ENCODE results near the gene DLG1.
"Not testable (repeated sequence)": the region's sequence is repeated elsewhere in the genome, so short reads cannot be mapped to it uniquely, and the experiment has no call there.

Gene DLG1

DNA sequence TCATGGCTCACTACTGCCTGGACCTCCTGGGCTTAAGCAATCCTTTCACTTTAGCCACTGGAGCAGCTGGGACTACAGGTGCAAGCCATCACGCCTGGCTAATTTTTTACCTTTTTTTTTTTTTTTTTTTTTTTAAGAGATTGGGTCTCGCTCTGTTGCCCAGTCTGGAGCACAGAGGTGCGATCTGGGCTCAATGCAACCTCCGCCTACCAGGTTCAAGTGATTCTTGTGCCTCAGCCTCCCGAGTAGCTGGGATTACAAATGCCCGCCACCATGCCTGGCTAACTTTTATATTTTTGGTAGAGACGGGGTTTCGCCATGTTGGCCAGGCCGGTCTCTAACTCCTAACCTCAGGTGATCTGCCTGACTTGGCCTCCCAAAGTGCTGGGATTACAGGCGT is 218.1 kb downstream of the DLG1 start:
- no peak for DNase-seq

DNA sequence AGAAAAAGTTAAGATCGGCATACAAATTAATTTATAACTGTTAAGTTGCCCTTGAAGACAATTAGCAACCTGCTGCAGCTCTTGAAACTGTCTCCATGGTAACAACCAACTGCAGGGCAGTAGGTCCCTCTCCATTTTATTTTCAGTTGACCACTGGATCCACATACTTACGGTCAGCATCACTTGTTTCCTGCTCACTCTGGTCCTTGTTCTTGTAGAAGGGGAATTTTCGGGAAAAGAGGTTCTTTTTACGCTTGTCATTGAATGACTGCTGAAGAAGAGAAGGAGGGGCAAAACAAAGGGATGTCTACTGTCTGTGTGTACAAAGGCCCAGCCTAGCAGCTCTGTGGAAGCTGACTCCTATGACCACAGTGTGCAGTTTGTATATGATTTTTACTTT is 222.0 kb downstream of the DLG1 start:
- no peak for DNase-seq

GRCh38 chr3:197068077-197068476 is 230.3 kb downstream of the DLG1 start:
- DNase-seq, result no peak

DNA sequence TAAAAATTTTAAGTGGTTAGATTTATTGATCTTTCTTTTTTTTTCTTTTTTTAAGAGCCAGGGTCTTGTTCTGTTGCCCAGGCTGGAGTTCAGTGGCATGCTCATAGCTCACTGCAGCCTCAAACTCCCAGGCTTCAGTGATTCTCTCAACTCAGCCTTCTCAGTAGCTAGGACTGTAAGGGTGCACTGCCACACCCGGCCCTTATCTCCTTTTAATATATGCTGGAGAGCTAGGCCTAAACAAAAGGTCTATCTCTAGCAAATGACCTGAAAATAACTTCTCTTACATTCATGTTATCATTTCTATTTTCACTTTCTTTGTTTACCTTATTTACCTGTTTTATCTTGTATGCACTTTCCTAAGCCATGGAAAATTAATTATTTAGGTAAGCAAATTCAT is 233.6 kb downstream of the DLG1 start:
- DNase-seq, result no peak

DNA sequence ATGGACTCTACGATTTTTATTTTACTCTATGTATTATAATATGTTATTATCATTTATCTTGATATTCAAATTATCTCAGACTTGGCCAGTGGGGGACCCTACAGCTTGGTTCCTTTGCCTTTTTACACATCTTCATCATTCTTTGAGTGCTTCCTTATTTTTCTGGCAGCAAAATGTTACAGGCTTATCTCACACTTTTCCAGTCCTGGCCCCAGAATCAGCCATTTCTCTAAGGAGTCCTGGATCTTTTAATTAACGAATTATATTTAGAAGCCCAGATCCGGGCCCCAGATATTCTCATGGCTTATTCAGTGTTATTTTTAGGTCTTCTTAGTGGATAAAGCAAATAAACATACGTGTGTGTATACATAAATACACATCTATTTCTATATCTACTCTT is 236.0 kb downstream of the DLG1 start:
- DNase-seq, result no peak

DNA sequence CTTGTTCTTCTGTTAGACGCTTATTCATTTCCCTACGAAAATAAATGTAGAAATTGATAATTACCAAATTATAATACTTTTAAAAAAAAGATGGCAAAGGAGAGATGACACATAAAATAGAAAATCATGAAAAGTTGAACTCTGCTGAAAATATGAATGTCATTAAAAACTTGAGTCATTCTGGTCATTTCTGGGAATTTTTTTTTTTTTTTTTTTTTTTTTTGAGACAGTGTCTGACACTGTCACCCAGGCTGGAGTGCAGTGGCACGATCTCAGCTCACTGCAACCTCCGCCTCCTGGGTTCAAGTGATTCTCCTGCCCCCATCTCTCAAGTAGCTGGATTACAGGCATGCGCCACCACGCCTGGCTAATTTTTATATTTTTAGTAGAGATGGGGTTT is 246.8 kb downstream of the DLG1 start:
- not testable (repeated sequence) for DNase-seq

- DNase-seq, result no peak
Measured at GRCh38 chr3:197050511-197050910, 247.9 kb downstream of the DLG1 start.

GRCh38 chr3:197042539-197042938 is 255.9 kb downstream of the DLG1 start:
- DNase-seq, result no peak

GRCh38 chr3:197041875-197042488 is 256.4 kb downstream of the DLG1 start:
- no peak for DNase-seq

- no peak for DNase-seq
Measured at GRCh38 chr3:197040658-197041057, 257.8 kb downstream of the DLG1 start.

DNA sequence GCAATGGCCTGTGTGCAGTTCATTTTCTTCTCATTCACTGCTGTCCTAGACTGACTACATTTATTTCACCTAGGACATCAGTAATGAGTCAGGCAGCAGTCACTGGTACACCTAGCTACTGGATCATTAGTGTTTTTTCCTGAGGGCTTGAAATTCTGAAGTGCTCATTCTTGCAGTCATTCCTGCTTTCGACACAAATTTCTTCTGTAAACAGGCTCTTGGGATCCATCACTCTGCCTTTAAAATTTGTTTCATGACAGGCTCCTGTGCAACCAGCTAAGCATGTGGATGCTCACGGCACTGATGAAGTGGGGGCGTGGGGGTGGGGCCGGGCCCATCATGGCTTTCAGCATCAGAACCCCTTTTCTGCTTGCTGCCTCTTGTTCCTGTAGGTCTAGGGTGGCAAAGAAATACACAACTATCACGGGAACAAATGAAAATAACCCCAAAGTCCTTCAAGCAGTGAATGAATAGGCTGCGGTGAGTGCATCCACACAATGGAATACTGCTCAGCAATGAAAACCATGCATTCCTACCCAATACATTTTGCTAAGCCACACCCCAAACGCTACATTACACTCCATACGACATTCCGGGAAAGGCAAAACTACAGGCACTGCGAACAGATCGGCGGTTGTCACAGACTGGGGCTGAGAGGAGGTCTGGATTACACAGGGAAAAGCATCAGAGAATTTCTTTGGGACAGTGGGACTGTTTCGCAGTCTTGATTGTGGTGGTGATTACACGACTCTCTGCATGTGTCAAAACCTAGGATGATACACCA is 259.5 kb downstream of the DLG1 start:
- DNase-seq, result no peak

DNA sequence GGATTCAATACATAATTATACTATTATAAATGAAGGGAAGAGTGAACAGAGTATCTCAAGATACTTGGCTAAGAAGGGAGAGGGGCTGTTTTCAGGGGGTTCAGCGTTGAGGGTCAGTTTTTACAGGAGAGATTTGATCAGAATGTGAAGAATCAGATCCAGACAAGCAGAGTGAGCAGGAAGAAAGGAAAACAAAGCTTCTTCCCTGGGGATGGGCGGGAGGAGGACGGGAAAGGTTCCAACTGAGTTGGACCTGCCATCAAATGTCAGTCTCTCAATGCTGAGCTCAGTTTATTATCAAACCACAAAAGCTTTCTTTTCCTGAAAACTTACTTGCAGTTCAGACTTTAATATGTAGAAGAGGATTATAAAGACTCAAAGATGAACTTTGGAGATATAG is 262.8 kb downstream of the DLG1 start:
- no peak for DNase-seq

- DNase-seq, result not testable (repeated sequence)
Measured at GRCh38 chr3:197034778-197035177, 263.6 kb downstream of the DLG1 start.

- not testable (repeated sequence) for DNase-seq
Measured at GRCh38 chr3:197033764-197034163, 264.6 kb downstream of the DLG1 start.

DNA sequence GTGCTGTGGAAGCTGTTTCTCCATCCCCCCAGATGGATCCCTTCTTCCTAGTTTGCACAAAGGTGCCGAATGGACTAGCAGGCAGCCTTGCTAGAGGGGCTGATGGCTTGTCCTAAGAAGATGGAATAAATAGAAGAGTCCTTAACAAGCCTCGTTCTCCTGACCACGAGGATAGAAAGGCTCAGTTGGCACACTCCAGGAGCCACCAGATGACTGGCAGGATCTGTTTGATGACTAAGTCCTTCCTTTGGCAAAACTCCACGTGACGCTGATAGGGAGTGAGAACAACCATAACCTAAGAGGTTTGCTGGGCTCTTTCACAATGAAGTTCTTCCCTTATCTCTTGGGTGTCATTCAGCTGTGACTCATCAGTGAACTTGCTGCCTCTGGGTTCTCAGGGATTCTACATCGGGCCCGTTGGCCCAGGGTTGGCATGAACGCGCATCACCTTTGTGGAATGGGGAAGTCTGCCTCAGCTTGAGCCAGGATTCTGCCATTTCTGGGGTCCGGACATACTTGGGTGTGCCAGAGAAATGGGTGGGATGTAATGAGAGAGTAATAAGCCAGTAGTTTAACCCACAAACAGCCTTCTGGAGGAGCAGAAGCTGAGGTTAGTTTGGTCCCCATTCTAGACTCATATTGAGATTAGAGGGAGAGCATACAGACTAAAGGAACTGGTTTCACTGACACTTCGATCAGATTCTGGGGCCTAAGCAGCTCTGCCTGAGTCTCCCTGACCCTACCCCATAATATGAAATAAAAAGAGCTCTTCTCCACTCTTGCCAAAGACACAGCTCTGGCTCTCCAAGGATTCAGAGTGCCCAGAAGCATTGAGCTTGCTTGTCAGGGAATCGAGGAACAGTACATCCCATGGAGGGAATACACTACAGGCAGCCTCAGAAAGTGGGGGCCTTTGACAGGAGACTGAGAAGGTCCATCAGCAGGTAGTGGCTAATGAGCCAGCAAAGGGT is 266.8 kb downstream of the DLG1 start:
- DNase-seq, result no peak

DNA sequence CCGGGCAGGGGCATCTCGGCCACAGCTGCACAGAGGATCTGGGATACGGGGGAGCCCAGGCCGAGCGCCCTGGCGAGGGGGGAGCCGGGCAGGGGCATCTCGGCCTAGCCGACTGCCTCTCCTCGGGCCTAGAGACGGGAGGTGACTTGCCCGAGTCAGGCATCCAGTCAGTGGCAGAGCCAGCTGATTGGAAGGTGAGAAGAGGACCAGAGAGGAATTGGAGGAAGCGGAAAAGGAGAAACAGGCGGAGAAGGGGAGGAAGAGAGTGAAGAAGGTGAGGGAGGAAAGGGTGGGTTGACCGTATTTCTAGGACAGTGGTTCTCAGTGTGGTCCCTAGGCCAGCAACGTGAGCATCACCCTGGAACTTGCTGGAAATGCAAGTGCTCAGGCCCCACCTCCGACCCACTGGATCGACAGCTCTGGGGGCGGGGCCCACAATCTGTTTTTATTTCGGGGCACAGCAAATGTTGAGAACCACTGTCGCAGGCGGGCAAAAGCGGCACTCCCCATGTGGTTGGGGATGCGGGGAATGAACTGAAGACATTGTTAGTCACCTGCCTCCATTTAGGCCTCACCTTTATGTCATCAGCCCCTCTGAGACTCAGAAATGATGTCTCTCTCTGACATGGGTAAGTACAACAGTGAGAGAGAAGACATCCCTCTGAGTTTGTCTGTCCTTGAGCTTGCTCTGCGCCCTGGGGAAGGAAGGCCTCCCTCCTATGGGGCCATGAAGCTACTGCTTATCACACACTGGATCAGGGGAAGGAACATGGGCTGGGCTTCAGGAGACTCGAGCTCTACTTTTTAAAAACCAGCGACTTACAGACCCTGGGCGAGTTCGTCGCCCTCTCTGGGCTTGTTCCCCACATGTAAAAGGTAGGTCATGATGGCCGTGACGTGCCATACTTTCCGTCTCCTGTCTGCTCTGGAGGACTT is 267.8 kb downstream of the DLG1 start:
- DNase-seq, result no peak

- DNase-seq, result no peak
Measured at GRCh38 chr3:197029511-197030167, 268.8 kb downstream of the DLG1 start, which contains the start of gene MELTF. Gene MELTF, minus strand, starts transcription at chr3:197029817. Its CDS starts 115 bp downstream, at chr3:197029702.

- DNase-seq, result no peak
Measured at GRCh38 chr3:197028728-197029510, 269.5 kb downstream of the DLG1 start.

- DNase-seq, result no peak
Measured at GRCh38 chr3:197027896-197028727, 270.3 kb downstream of the DLG1 start.

Data from NCI-H748 treated with DMSO at 0.1 percent for 48 hours (cell line).